H1 (cell line): ENCODE data around the gene ACE. TPM values are rescaled to one million over a fixed set of nuclear protein-coding genes. Genes with fewer than 3 reads are reported as not detected.

ENCODE experiments used
- SAP30 ChIP-seq: fragments of 300-600 bp; sonication (generic); IDR thresholded peaks from 2 replicates; pipeline ENCODE4 v1.7.1; 2012; ENCODE audit warnings: low read length, moderate library complexity, mild to moderate bottlenecking, inconsistent platforms; ENCODE audit not compliant: insufficient read depth, insufficient replicate concordance
- polyA plus RNA-seq, 7 experiments: library from polyadenylated mRNA; depleted of rRNA in 3 of 7; stranded (reverse) in 5 of 7; unstranded in 2 of 7; fragments of >200 nt in 5 of 7; fragments of 200-250 nt in 2 of 7; gene quantifications; 1 replicate in 5 of 7; 2 replicates in 1 of 7; 4 replicates in 1 of 7; pipeline versions ENCODE4 v1.2.1 to v1.2.3, GENCODE V29; 2011 to 2013; ENCODE audit warnings: missing spikeins in 2 of 7, mixed read lengths in 2 of 7
- total RNA-seq: library from RNA; stranded (reverse); fragmentation: NEBNext Ultra II Directional; extraction: Animal tissue kit (Norgen Biotek cat#: 25700); gene quantifications from 2 replicates; pipeline ENCODE4 v1.2.1, GENCODE V29; 2021

Gene ACE
- total and polyA plus RNA-seq, 2 of the 8 experiments (the other 6 are each of a cell fraction or from before 2014, with no cell fraction given): 2.5 to 5.5 TPM

GRCh38 chr17:63487014-63487339 is 10.1 kb downstream of the ACE start (continued):
- TF ChIP-seq SAP30: no peak
